ENCODE measurements around the gene GNS. TPM values are rescaled to one million over a fixed set of nuclear protein-coding genes. Genes with fewer than 3 reads are reported as not detected.

GNS gene
- total RNA-seq, 1 experiment from 2014 or later = 26.0 TPM

- no peak overlapping the region for H3K18ac ChIP-seq (ENCODE audit: insufficient read length, low read depth, low read length)
- H3K27me3 Mint-ChIP-seq (ENCODE audit: low read depth) = no peaks in the 10 kb centered on the region
- H4K8ac ChIP-seq (replicated peaks; ENCODE audit: insufficient read length, low read depth, low read length) = no peak overlapping the region
- H3K9me3 Mint-ChIP-seq = no peaks in the 10 kb centered on the region
- peaks cover 63 to 78% of the 10 kb centered on the region in 2 experiments for H3K4me1 Mint-ChIP-seq
- H3K36me3 Mint-ChIP-seq (ENCODE audit: insufficient read depth in 1 of 3, low read depth in 3 of 3) = no peaks in the 10 kb centered on the region; a peak in 1 of 7 replicates
- DNase-seq = no peak
- no peak overlapping the region for H3K4me2 ChIP-seq (ENCODE audit: insufficient read depth, insufficient read length, low read length)
- H3K9me3 ChIP-seq (ENCODE audit: control insufficient read depth, low read depth, low read length) = no peaks in the 10 kb centered on the region
- no peak overlapping the region for H2BK12ac ChIP-seq (ENCODE audit: insufficient read length, low read depth, low read length)
- H3K14ac ChIP-seq (ENCODE audit: insufficient read depth, low read length) = no peak overlapping the region
- peaks cover 10% of the 10 kb centered on the region; the same call in 1 of the 2 replicates for H3K79me2 ChIP-seq (ENCODE audit: insufficient read depth, low read length)
- H2BK5ac ChIP-seq (ENCODE audit: insufficient read length, low read length) = no peak overlapping the region
- no peaks in the 10 kb centered on the region for H3K27me3 ChIP-seq (ENCODE audit: insufficient read depth, low read length)
- no peak overlapping the region for H2BK20ac ChIP-seq (ENCODE audit: low read depth, low read length, poor library complexity, severe bottlenecking)
- H3K27ac ChIP-seq (ENCODE audit: insufficient read length, low read depth, low read length) = no peak overlapping the region
- no peak overlapping the region for H3T11ph ChIP-seq (ENCODE audit: low read length)
- H3K9ac ChIP-seq (ENCODE audit: extremely low read depth, insufficient read length, low read length) = no peak overlapping the region
- no peak overlapping the region for H3K4me3 Mint-ChIP-seq
- H2BK120ac ChIP-seq (ENCODE audit: low read depth, low read length, poor library complexity, severe bottlenecking) = no peak overlapping the region
- no peak for TF ChIP-seq CTCF (conservative IDR thresholded peaks at IDR 0.05)
- H3K4ac ChIP-seq (ENCODE audit: low read depth, low read length) = no peak overlapping the region
- H3K23me2 ChIP-seq (ENCODE audit: insufficient read length, low read depth, low read length, poor library complexity, severe bottlenecking) = no peaks in the 10 kb centered on the region
- peaks cover 23% of the 10 kb centered on the region for H3K4me1 ChIP-seq (ENCODE audit: insufficient read depth, low read length)
- H2AK5ac ChIP-seq (ENCODE audit: insufficient read length, low read length) = no peak overlapping the region
- H2BK15ac ChIP-seq (ENCODE audit: low read depth, low read length) = no peak overlapping the region
- no peak overlapping the region for H4K5ac ChIP-seq (ENCODE audit: insufficient read length, low read depth, low read length)
- peak overlapping the region in 2 of 3 experiments; percentile 28 to 84; a peak in 3 of 7 replicates for H3K27ac Mint-ChIP-seq
- no peak overlapping the region for H3K56ac ChIP-seq (ENCODE audit: insufficient read length, low read depth, low read length)
- no peaks in the 10 kb centered on the region for H4K20me1 ChIP-seq (ENCODE audit: control insufficient read depth, insufficient read depth, insufficient read length)
- no CpG with 5 or more reads among the region's 4 CpGs for WGBS (ENCODE audit: extremely low coverage, insufficient read length, low lambda C conversion rate)
- H4K91ac ChIP-seq (ENCODE audit: insufficient read length, low read depth, low read length) = no peak overlapping the region
- peaks cover 6% of the 10 kb centered on the region for H3K79me1 ChIP-seq (ENCODE audit: insufficient read depth, low read depth, low read length, poor library complexity, severe bottlenecking)
- H3K23ac ChIP-seq (ENCODE audit: insufficient read length, low read depth, low read length) = no peak overlapping the region
- H2AFZ ChIP-seq (ENCODE audit: low read length) = no peak overlapping the region
These were observed 87.5 kb downstream of the GNS start for GRCh38 chr12:64671681-64672080.
